Measurements from ENCODE around the gene PDE4D. TPM values are rescaled to one million over a fixed set of nuclear protein-coding genes. Genes with fewer than 3 reads are reported as not detected.
"Not testable (repeated sequence)": the region's sequence is repeated elsewhere in the genome, so short reads cannot be mapped to it uniquely, and the experiment has no call there.

The PDE4D gene
- polyA plus RNA-seq, 3 donors: 1.3 to 22.7 (median 11.0) TPM

DNA sequence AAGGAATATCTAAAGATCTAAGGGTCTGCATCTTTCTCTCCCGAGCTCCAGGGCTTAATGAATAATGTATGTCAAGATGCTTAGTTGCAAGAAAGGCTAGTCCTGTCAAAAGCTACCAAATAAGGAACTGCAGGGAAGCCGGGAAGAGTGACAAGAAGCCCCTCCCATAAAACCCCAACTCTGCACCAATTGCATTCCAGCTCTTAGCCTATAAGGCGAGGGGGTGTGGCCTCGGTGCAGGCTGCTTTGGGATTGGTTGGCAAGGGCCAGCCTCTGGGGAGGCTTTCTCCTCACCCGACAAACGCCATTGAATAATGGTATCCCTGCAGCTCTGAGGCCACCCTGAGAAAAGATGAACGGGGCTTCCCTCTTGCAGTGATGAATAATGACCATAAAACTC lies 893.7 kb downstream of the PDE4D start:
- WGBS, 3 donors: 94 to 97% (median 96%) methylated on average over 7 of the region's 7 CpGs
- H3K27ac ChIP-seq (ENCODE audit: low read depth, low read length): no peak overlapping the region

DNA sequence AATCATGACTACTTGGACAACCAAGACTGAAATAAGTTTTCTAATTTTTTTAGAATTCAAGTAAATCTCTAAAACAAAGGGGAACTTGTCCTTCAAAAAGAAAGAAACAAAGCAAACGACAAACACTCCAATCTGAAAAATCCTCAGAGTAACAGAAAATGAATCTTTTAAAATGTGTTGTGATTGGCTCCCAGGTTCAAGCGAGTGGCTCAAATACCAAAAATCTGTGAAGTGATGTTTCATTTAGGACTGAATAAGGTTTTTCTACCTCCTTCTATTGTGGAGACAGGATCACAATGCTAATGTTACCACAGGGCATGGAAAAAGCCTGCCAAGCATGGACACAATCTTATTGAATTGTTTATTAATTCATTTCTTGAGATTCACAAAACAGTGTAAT lies 895.0 kb downstream of the PDE4D start:
- 83 to 88% (median 88%) methylated on average over 2 of the region's 2 CpGs for whole genome bisulfite sequencing, 3 donors
- H3K27ac ChIP-seq (ENCODE audit: low read depth, low read length): no peak overlapping the region

- H3K27ac ChIP-seq (ENCODE audit: low read depth, low read length): not testable (repeated sequence)
- 98 to 99% (median 99%) methylated on average over 3 of the region's 3 CpGs for WGBS, 3 donors
These were observed 897.7 kb downstream of the PDE4D start for GRCh38 chr5:58995779-58996178.

GRCh38 chr5:58993461-58993860 lies 900.1 kb downstream of the PDE4D start:
- 81 to 91% (median 87%) methylated on average over 1 of the region's 1 CpG for WGBS, 3 donors
- no peak overlapping the region for H3K27ac ChIP-seq (ENCODE audit: low read depth, low read length)

DNA sequence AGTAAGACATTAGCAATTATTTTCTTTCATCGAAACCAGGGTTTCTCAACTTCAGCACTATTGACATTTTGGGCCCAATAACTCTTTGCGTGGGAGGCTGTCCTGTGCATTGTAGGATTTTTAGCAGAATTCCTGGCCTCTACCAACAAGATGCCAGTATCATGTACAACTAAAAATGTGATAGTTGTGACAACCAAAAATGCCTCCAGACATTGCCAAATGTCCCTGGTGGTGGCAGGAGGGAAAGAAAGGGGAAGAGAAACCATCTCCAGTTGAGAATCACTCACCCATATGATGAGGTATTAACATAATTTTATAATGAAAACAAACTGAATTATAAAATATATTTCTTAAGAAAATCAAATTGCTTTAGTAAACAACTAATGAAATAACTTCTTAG lies 904.6 kb downstream of the PDE4D start:
- WGBS, 3 donors: 98 to 100% (median 99%) methylated on average over 2 of the region's 2 CpGs
- no peak overlapping the region for H3K27ac ChIP-seq (ENCODE audit: low read depth, low read length)

DNA sequence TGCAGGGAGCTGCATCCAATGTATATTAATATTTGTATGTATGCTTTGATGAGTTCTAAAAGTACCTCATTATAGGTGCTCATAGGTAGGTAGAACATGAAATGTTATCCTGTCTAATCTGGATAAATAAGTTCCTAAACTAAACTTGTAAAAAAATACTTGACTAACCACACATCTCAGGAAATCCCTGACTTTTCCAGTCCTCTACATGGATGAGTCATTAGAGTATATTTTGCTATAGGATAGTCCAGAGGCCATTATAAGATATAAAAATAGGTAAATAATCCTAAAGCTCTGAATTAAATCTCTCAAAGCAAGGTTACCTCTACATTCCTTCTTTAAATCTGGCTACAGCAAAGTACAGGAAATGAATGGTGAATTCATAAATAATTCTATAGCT lies 906.3 kb downstream of the PDE4D start:
- H3K27ac ChIP-seq (ENCODE audit: low read depth, low read length): no peak overlapping the region

DNA sequence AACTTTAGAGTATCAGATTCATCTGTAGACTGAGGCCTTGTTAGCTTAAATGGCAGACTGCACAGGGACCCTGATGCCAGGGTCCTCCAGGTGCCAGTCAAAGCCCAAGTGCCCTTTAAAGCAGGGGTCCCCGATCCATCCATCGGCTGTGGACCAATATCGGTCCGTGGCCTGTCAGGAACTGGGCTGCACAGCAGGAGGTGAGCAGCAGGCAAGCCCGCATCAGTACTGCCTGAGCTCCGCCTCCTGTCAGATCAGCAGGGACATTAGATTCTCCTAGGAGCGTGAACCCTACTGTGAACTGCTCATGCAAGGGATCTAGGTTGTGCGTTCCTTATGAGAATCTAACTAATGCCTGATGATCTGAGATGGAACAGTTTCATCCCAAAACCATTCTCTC lies 907.2 kb downstream of the PDE4D start:
- H3K27ac ChIP-seq (ENCODE audit: low read depth, low read length): no peak overlapping the region
- 70 to 78% (median 70%) methylated on average over 8 of the region's 8 CpGs for WGBS, 3 donors

DNA sequence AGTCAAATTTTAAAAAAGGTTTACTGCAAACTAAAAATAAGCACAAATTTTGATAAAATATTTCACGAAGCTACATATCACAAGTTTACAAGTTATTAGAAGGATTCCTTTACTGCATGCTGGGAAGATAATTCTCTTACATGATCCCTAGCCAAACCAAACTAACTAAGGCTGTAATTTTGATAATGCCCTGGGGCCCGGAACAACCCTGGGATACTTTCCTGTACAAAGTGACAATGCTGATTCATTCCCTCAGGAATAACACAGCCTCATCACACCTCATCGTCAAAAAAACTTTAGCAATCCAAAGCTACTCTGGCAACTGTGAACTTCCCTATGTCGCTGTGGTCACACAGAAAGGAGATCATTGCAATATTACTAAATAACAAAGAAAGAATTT lies 907.8 kb downstream of the PDE4D start:
- H3K27ac ChIP-seq (ENCODE audit: low read depth, low read length): no peak overlapping the region
- WGBS, 3 donors: 69 to 81% (median 69%) methylated on average over 4 of the region's 4 CpGs

- WGBS, 3 donors: 84 to 92% (median 90%) methylated on average over 4 of the region's 4 CpGs
These were observed 908.2 kb downstream of the PDE4D start for GRCh38 chr5:58985311-58985710.

GRCh38 chr5:58983526-58984452 lies 909.7 kb downstream of the PDE4D start:
- no peak overlapping the region for H3K27ac ChIP-seq (ENCODE audit: low read depth, low read length)

More at GRCh38 chr5:58985311-58985710, 908.2 kb downstream of the PDE4D start:
- H3K27ac ChIP-seq (ENCODE audit: low read depth, low read length): no peak overlapping the region

- 87 to 98% (median 96%) methylated on average over 2 of the region's 2 CpGs for WGBS, 3 donors
- H3K27ac ChIP-seq (ENCODE audit: low read depth, low read length): no peak overlapping the region
These were observed 912.6 kb downstream of the PDE4D start for GRCh38 chr5:58980890-58981289.

- H3K27ac ChIP-seq (ENCODE audit: low read depth, low read length): no peak overlapping the region
These were observed 914.4 kb downstream of the PDE4D start for GRCh38 chr5:58979090-58979489.

- WGBS, 3 donors: 93 to 98% (median 95%) methylated on average over 5 of the region's 5 CpGs
- no peak overlapping the region for H3K27ac ChIP-seq (ENCODE audit: low read depth, low read length)
These were observed 918.9 kb downstream of the PDE4D start for GRCh38 chr5:58974601-58975000.

DNA sequence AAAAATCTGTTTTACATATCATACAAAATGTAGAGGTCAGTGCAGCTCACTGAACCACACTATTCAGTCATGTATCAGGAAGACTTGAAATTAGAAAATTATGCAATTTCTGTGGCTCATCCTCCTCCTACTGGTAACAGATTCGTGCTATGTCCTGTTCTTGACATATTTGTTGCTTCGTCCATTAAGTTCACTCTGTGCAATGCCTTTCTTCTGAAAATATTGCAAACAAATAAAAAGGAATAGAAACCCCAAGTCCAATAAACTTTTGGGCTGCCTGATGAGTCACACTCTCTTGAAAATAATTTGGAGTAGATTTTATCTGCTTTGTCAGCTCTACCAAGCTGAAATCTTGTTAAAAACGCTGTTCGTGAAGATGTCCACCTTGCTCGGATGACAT lies 919.4 kb downstream of the PDE4D start:
- no peak overlapping the region for H3K27ac ChIP-seq (ENCODE audit: low read depth, low read length)
- 79 to 88% (median 82%) methylated on average over 5 of the region's 5 CpGs for WGBS, 3 donors

GRCh38 chr5:58972301-58972700 lies 921.2 kb downstream of the PDE4D start:
- 23 to 53% (median 30%) methylated on average over 1 of the region's 1 CpG for WGBS, 3 donors
- H3K27ac ChIP-seq (ENCODE audit: low read depth, low read length): no peak overlapping the region

DNA sequence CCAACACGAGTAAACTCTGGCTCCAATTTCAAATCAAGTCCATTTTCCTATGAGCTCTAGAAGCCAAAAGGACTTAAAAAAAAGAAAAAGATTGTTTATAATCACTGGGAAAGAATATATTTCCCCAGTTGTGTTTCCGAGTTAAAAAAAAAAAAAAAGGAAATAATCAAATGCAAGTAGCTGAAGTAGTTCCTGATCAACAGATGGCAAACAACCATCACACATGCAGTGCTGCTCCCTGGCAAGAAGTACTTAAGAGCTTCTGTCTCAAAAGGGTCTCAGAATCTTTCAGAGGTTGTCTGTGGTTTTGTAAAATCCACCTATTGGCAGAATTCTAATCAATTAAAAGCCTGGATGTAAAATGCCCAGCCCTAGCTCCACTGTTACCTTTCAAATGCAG lies 922.8 kb downstream of the PDE4D start:
- 34 to 62% (median 34%) methylated on average over 2 of the region's 2 CpGs for WGBS, 3 donors

GRCh38 chr5:58969795-58970194 lies 923.7 kb downstream of the PDE4D start:
- 88 to 90% (median 90%) methylated on average over 2 of the region's 2 CpGs for WGBS, 3 donors
- H3K27ac ChIP-seq (ENCODE audit: low read depth, low read length): no peak overlapping the region

More for the DNA sequence above, 922.8 kb downstream of the PDE4D start:
- no peak overlapping the region for H3K27ac ChIP-seq (ENCODE audit: low read depth, low read length)

DNA sequence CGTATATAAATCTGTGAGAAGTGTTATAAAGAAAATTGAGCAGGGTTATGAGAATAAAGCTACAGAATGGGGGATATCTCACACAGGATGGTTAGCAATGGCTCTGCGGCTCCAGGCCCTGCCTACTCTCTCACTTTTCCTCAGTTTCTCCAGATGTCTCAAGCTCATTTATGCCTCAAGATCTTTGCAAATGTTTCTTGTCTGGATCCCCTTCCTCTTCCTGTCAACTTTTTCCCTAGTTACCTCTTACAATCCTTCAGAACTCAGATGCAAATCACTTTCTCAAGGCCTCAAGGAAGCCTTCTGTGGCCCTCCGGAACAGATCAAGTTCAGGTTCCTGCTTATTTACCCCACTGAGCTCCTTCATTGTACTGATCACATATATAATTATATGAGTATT lies 924.3 kb downstream of the PDE4D start:
- no peak overlapping the region for H3K27ac ChIP-seq (ENCODE audit: low read depth, low read length)
- WGBS, 3 donors: 84 to 97% (median 96%) methylated on average over 3 of the region's 3 CpGs

DNA sequence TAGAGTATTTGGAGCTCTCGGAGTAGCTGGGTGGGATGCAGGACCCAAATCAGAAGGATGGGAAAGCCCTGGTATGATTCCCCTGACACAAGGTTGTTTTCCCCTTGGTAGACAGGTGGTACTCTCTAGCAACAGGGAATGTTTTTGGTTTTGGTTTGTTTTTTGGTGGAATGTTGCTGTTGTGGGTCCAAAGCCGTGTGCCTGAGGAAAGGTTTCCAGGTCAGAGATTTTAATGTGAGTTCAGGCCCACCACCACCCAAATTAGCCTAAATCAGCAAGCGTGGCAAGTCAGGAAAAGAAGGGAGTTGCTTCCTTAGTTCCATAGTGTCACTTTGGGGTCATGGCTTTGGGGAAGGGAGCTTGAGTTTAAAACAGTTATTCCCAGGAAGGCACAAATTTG lies 925.2 kb downstream of the PDE4D start:
- no peak overlapping the region for H3K27ac ChIP-seq (ENCODE audit: low read depth, low read length)
- 90 to 97% (median 91%) methylated on average over 3 of the region's 3 CpGs for WGBS, 3 donors

DNA sequence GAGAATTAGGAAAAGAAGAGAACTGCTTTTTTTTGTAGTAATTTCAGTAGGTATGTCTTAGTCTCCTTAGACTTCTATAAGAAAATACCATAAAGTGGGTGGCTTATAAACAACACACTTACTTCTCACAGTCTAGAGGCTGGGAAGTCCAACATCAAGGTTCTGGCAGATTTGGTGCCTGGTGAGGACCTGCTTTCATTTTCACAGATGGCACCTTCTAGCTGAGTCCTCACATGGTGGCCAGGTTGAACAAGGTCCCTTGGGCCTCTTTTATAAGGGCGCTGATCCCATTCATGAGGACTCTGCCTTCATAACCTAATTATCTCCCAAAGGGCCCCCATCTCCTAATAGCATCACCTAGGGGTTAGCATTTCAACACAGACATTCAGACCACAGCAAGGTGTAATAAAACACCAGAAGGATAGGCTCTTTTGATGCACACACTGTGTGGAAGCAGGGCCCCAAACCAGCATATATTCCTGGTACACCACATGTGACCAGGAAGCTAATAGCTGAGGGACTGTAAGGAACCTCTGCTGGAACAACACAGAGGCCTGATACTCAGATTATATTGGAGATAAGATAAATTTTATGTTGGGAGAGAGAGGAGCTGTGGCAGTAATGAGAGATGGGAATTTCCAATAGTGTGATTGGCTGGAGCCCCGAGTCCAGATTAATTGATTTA lies 925.8 kb downstream of the PDE4D start:
- no peak overlapping the region for H3K27ac ChIP-seq (ENCODE audit: low read depth, low read length)
- WGBS, 3 donors: 96 to 99% (median 97%) methylated on average over 2 of the region's 2 CpGs

Data from adipose tissue (tissue), 3 donors.